ENCODE results near the gene MMP15. TPM values are rescaled to one million over a fixed set of nuclear protein-coding genes. Genes with fewer than 3 reads are reported as not detected.

MMP15 gene
- total RNA-seq, 1 donor from 2014 or later, result 5.2 TPM

DNA sequence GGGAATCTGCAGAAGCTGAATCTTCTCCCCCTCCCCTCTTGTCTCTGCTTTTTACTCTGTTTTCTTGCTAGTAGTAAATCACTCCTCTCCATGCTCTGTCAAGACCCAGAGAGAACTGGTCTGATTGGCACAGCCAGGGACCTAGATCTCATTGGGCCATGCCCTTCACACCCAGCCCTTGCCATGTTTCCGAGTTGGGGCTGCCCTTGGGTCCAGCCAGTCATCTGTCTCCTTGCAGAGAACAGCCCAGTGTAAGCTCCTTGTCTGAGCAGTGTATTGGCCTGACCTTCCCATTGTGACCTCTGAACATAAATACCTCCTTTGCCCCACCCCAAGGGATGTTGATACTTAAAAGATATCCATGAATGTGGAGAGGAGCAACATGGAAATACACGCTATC lies 3.9 kb downstream of the MMP15 start:
- Mint-ChIP-seq H3K4me1 (ENCODE audit: unreplicated experiment) (peaks cover 7% of the 10 kb centered on the region), H3K36me3 (ENCODE audit: unreplicated experiment) (no peaks in the 10 kb centered on the region), H3K9me3 (ENCODE audit: unreplicated experiment) (no peaks in the 10 kb centered on the region), H3K27ac (ENCODE audit: unreplicated experiment) (no peak overlapping the region), H3K4me3 (ENCODE audit: unreplicated experiment) (no peak overlapping the region), H3K27me3 (ENCODE audit: unreplicated experiment) (peaks cover 5% of the 10 kb centered on the region)
- no peak for DNase-seq (ENCODE audit: extremely low spot score, unreplicated experiment)
- TF ChIP-seq CTCF (IDR thresholded peaks at IDR 0.05), result no peak

DNA sequence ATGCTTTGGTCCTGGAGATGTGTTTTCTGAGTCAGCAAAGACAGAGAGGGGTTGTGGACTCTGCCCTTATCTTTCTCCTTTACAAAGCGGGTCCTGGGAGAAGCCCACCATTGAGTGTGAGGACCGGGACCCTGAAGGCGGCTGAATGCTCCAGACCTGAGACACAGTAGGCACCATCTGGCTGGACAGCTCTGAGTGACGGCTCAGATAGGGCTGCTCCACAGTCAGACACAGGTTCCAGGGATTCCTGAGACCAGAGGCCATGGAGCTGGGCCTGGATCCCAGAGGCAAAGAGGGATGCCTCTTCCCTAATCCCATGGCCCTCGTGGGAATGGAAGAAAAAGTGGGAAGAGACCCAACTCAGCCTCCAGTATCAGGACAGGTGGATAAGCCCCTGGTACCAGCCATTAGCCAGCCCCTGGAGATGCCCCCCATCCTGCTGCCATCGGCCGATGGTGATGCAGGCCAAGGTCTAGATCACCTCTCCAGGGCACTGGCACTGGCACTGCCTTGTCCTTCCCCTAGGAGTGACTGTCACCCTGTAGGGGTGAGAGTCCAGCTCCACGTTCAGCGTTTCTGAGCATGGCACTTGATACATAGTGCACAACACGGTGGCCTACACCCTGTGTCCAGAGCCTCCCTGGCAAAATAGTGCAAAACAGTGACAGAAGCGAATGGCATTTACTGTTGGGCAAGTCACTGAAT lies 4.7 kb downstream of the MMP15 start:
- Mint-ChIP-seq H3K9me3 (ENCODE audit: unreplicated experiment) (no peaks in the 10 kb centered on the region), H3K27me3 (ENCODE audit: unreplicated experiment) (no peaks in the 10 kb centered on the region), H3K27ac (ENCODE audit: unreplicated experiment) (no peak overlapping the region), H3K4me3 (ENCODE audit: unreplicated experiment) (no peak overlapping the region), H3K4me1 (ENCODE audit: unreplicated experiment) (no peaks in the 10 kb centered on the region), H3K36me3 (ENCODE audit: unreplicated experiment) (no peaks in the 10 kb centered on the region)
- no peak for TF ChIP-seq CTCF (IDR thresholded peaks at IDR 0.05)
- no peak for DNase-seq (ENCODE audit: extremely low spot score, unreplicated experiment)

- Mint-ChIP-seq H3K4me3 (ENCODE audit: unreplicated experiment) (no peak overlapping the region), H3K9me3 (ENCODE audit: unreplicated experiment) (no peaks in the 10 kb centered on the region), H3K4me1 (ENCODE audit: unreplicated experiment) (no peaks in the 10 kb centered on the region), H3K36me3 (ENCODE audit: unreplicated experiment) (no peaks in the 10 kb centered on the region), H3K27me3 (ENCODE audit: unreplicated experiment) (no peaks in the 10 kb centered on the region), H3K27ac (ENCODE audit: unreplicated experiment) (no peak overlapping the region)
- TF ChIP-seq CTCF (IDR thresholded peaks at IDR 0.05), result no peak
- no peak for DNase-seq (ENCODE audit: extremely low spot score, unreplicated experiment)
Measured at GRCh38 chr16:58031016-58031800, 5.7 kb downstream of the MMP15 start.

DNA sequence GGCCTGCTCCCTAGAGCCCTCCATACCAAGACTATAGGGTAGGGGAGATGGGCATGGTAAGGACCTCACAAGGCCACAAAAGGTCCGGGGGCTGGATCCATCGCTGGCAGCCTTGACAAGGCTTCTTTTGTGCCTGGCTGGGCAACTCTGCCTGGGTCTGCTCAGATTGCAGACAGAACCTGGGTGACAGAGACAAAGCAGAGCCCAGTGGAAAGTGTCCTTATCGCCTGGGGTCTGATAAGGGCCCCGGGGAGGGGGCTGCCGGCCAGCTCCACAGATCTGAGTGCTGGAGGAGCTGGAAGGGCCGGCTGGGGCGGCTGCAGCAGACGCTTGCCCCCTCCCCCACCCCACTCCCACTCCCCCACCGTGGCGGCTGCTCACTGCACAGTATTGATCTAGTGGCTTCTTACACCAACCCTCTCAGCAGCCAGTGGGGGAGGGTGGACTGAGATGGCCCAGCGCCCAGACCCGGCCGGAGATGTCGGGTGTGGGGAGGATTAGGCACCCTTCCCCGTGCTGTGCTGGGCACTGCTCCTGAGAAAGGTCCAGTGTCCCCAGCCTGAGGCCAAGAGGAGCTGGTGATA lies 7.2 kb downstream of the MMP15 start:
- Mint-ChIP-seq H3K27me3 (ENCODE audit: unreplicated experiment) (no peaks in the 10 kb centered on the region), H3K4me3 (ENCODE audit: unreplicated experiment) (no peak overlapping the region), H3K4me1 (ENCODE audit: unreplicated experiment) (no peaks in the 10 kb centered on the region)

More for the DNA sequence above, 7.2 kb downstream of the MMP15 start:
- no peak for DNase-seq (ENCODE audit: extremely low spot score, unreplicated experiment)
- Mint-ChIP-seq H3K9me3 (ENCODE audit: unreplicated experiment) (no peaks in the 10 kb centered on the region), H3K36me3 (ENCODE audit: unreplicated experiment) (no peaks in the 10 kb centered on the region), H3K27ac (ENCODE audit: unreplicated experiment) (no peak overlapping the region)
- TF ChIP-seq CTCF (IDR thresholded peaks at IDR 0.05), result no peak

All from osteocyte (in vitro differentiated cells).